ENCODE measurements around the gene AGMAT. TPM values are rescaled to one million over a fixed set of nuclear protein-coding genes. Genes with fewer than 3 reads are reported as not detected.
A peak's percentile ranks its signal among the peaks of the same experiment; 100 is the strongest.

AGMAT gene
- total and polyA plus RNA-seq, 9 of the 15 experiments (the other 6 are each of a cell fraction or from before 2014, with no cell fraction given) = not detected

DNA sequence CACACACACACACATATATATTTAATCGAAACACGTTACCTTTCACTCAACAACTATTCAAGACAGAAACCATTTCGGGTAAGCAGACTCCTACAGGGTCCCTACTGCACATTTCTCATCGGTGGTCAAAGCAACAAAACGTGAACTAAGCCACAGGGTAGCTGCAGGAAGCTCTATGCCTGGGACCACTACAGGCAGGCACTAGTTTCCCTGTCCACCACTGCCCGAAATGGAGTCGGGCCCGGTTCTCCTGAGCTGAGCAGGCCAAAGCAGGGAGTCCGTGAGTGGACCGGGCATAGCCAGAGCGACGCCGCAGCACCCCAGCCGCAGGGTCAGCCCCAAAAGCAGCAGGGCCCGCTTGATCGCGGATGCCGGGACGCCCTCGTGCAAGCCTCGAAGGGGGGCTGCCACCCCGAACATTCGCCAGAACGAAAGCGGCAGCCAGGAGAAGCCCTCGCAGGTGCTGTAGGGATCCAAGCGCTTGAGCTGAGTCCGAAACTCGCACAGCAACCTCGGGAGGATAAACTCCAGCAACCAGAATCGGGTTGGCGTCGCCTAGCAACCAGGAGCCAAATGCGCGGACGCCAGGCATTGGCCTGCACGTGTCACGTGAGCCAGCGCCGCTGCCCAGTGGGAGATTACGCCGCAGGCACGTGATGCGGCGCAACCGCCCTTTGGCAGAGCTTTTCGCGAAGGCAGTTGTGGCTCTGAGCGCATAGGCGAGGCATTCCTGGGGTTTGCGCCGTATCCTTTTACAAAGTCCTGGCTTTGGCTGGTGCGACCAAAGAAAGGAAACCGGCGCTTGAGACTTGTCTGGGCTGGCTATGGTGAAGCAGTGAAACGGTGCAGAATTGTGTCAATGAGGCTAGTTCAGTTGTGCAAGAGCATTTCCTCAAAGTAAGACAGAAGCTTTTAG is 18.5 kb upstream of the AGMAT start (continued):
- TF ChIP-seq ZNF407 (IDR thresholded peaks at IDR 0.05; ENCODE audit: low read depth) = no peak
- TF ChIP-seq IFI16 (CRISPR knock-in tag; IDR thresholded peaks at IDR 0.05) = no peak
- no peak for TF ChIP-seq HNRNPL (IDR thresholded peaks at IDR 0.05; ENCODE audit: low read depth, low read length)
- no peak for TF ChIP-seq NCOA4 (IDR thresholded peaks at IDR 0.05; ENCODE audit: partially characterized antibody)
- TF ChIP-seq BACH1 (tag; IDR thresholded peaks at IDR 0.05) = no peak
- TF ChIP-seq, protein P1, sequence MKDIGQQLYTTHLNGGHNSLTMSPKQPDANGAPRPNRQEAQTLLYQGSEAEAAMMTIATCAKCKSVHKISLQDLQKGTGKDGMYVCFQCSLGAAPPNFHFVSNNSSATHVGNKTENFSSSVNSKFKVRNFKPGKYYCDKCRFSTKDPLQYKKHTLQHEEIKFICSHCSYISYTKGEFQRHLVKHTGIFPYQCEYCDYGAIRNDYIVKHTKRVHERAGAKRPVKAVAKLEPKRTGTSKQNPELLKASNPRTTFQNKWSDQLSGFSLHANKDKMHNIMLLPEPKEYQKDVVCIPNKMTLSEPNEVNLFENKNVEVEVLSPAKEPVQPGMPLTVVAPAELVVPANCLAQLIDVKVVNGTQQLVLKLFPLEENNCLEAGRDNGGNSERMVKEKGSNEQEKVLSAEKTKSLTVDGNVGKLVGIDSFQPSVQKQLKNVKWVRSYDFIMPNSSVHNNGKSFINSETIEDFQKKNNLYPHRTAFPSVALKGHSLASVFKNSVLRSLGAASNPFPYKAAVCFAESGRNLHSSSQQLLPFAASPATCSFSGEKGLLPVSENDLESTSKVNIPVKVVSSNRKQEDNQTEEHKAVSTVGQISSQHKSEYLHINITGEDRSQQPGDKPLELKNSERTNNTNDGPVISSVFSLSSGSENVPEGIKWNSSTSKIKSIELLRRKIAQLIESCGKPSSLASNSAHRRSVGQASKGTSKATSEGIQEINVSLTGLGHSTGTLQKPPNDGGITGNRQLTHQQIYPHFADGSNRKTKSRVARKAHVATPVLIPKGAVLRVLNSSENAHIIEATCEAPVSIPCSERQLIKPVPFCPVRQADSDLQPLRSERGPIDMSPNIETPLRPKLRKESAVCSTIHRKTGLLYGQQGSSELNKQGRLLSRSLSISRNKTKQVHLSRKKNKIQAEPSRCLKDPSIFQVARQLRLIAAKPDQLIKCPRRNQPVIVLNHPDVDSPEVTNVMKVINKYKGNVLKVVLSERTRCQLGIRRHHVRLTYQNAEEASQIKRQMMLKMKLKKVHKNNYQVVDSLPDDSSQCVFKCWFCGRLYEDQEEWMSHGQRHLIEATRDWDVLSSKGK (CRISPR knock-in tag; IDR thresholded peaks at IDR 0.05) = no peak
- TF ChIP-seq, protein P2, sequence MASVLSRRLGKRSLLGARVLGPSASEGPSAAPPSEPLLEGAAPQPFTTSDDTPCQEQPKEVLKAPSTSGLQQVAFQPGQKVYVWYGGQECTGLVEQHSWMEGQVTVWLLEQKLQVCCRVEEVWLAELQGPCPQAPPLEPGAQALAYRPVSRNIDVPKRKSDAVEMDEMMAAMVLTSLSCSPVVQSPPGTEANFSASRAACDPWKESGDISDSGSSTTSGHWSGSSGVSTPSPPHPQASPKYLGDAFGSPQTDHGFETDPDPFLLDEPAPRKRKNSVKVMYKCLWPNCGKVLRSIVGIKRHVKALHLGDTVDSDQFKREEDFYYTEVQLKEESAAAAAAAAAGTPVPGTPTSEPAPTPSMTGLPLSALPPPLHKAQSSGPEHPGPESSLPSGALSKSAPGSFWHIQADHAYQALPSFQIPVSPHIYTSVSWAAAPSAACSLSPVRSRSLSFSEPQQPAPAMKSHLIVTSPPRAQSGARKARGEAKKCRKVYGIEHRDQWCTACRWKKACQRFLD (CRISPR knock-in tag; IDR thresholded peaks at IDR 0.05) = peak; percentile 54; the same call in 1 of the 2 replicates
- TF ChIP-seq HMG20B (CRISPR knock-in tag; IDR thresholded peaks at IDR 0.05) = no peak
- TF ChIP-seq CTBP1 (IDR thresholded peaks at IDR 0.05; ENCODE audit: borderline replicate concordance) = no peak
- no peak for TF ChIP-seq ZNF778 (CRISPR knock-in tag; IDR thresholded peaks at IDR 0.05)
- no peak for TF ChIP-seq PTBP1 (IDR thresholded peaks at IDR 0.05; ENCODE audit: low read depth, low read length)
- TF ChIP-seq, protein P3, sequence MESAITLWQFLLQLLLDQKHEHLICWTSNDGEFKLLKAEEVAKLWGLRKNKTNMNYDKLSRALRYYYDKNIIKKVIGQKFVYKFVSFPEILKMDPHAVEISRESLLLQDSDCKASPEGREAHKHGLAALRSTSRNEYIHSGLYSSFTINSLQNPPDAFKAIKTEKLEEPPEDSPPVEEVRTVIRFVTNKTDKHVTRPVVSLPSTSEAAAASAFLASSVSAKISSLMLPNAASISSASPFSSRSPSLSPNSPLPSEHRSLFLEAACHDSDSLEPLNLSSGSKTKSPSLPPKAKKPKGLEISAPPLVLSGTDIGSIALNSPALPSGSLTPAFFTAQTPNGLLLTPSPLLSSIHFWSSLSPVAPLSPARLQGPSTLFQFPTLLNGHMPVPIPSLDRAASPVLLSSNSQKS (CRISPR knock-in tag; IDR thresholded peaks at IDR 0.05) = no peak

Data from K562 (cell line).